Keratinocyte (primary cell): Measurements from ENCODE around the gene SYNPR. TPM values are rescaled to one million over a fixed set of nuclear protein-coding genes. Genes with fewer than 3 reads are reported as not detected.

Experiments
- DNase-seq: peaks from one replicate; pipeline ENCODE4 v3.0.0-alpha.2; 2011; ENCODE audit warnings: low read depth, missing footprints, low spot score
- FAIRE-seq: peaks from 2 replicates; lab custom pipeline; 2011; peaks lifted over from hg19 to GRCh38; lab: Jason Lieb, UNC
- H2AFZ ChIP-seq: 2 replicates; pipeline ENCODE4 v1.6.0; 2012; ENCODE audit warnings: low read length, control low read depth, inconsistent platforms; ENCODE audit not compliant: control insufficient read depth
- H3K27ac ChIP-seq: 2 replicates; pipeline ENCODE4 v1.5.1; 2011; ENCODE audit warnings: low read length; ENCODE audit not compliant: control insufficient read depth, insufficient read depth
- H3K27me3 ChIP-seq: 3 replicates; pipeline ENCODE4 v1.6.0; 2011; ENCODE audit warnings: low read length; ENCODE audit not compliant: control insufficient read depth, insufficient read depth; ENCODE audit errors: extremely low read depth
- H3K36me3 ChIP-seq, 2 experiments: 2 replicates in 1 of 2; 3 replicates in 1 of 2; pipeline ENCODE4 v1.5.1; 2011; ENCODE audit warnings: low read length in 2 of 2, mild to moderate bottlenecking in 1 of 2; ENCODE audit not compliant: control insufficient read depth in 2 of 2, insufficient read depth in 2 of 2; ENCODE audit errors: extremely low read depth in 1 of 2
- H3K4me1 ChIP-seq: 3 replicates; pipeline ENCODE4 v1.5.1; 2011; ENCODE audit warnings: low read length; ENCODE audit not compliant: control insufficient read depth, insufficient read depth; ENCODE audit errors: extremely low read depth
- H3K4me2 ChIP-seq: 3 replicates; pipeline ENCODE4 v1.6.0; 2011; ENCODE audit warnings: low read depth, low read length; ENCODE audit not compliant: control insufficient read depth, insufficient read depth; ENCODE audit errors: extremely low read depth
- H3K4me3 ChIP-seq, 3 experiments: fragments of 200-600 bp in 1 of 3; sonication (generic) in 1 of 3; 2 replicates in 2 of 3; 3 replicates in 1 of 3; pipeline ENCODE4 v1.5.1; 2011 to 2016; ENCODE audit warnings: low read length in 3 of 3, mild to moderate bottlenecking in 3 of 3, control low read depth in 2 of 3, inconsistent platforms in 1 of 3, low read depth in 1 of 3, mixed read lengths in 1 of 3, mixed run types in 1 of 3, moderate library complexity in 1 of 3; ENCODE audit not compliant: control insufficient read depth in 2 of 3, insufficient read depth in 2 of 3; ENCODE audit errors: extremely low read depth in 1 of 3
- H3K79me2 ChIP-seq: 2 replicates; pipeline ENCODE4 v1.6.0; 2012; ENCODE audit warnings: low read length; ENCODE audit not compliant: control insufficient read depth, insufficient read depth
- H3K9ac ChIP-seq: 3 replicates; pipeline ENCODE4 v1.6.0; 2011; ENCODE audit warnings: low read length; ENCODE audit not compliant: control insufficient read depth, insufficient read depth; ENCODE audit errors: extremely low read depth
- H3K9me1 ChIP-seq: 3 replicates; pipeline ENCODE4 v1.6.0; 2011; ENCODE audit warnings: low read length; ENCODE audit not compliant: control insufficient read depth, insufficient read depth; ENCODE audit errors: extremely low read depth
- H3K9me3 ChIP-seq: 2 replicates; pipeline ENCODE4 v1.5.1; 2012; ENCODE audit warnings: low read depth, low read length; ENCODE audit not compliant: control insufficient read depth
- H4K20me1 ChIP-seq: 3 replicates; pipeline ENCODE4 v1.6.0; 2011; ENCODE audit warnings: low read length; ENCODE audit not compliant: control insufficient read depth, insufficient read depth; ENCODE audit errors: extremely low read depth
- EZH2 ChIP-seq: IDR thresholded peaks from one replicate; pipeline ENCODE4 v1.6.1; 2012; ENCODE audit warnings: inconsistent platforms, mild to moderate bottlenecking, low read length, moderate library complexity
- dilution Hi-C: fragments of 300-500 bp; cut with MboI; formaldehyde crosslinking; loops from one replicate; pipeline ENCODE4 v1.7.0; 2020; ENCODE audit warnings: low sequenced_read_pairs; ENCODE audit not compliant: extremely low pct_ligation_motif_present
- polyA plus RNA-seq, 5 experiments: library from polyadenylated mRNA; depleted of rRNA in 3 of 5; stranded (reverse) in 3 of 5; stranded (forward) in 1 of 5; unstranded in 1 of 5; fragments of >200 nt; gene quantifications; 1 replicate in 1 of 5; 2 replicates in 3 of 5; 3 replicates in 1 of 5; pipeline versions ENCODE4 v1.2.1 to v1.2.3, GENCODE V29; 2011 to 2012; ENCODE audit warnings: missing spikeins in 2 of 5, low read depth in 1 of 5, low replicate concordance in 1 of 5
- TF ChIP-seq, protein P1 (sequence below), 3 experiments: IDR thresholded peaks in 1 of 3; conservative IDR thresholded peaks in 1 of 3; optimal IDR thresholded peaks in 1 of 3; 2 replicates in 2 of 3; 3 replicates in 1 of 3; pipeline versions ENCODE3 to v1.5.1; 2011; ENCODE audit warnings: low read length in 3 of 3, mild to moderate bottlenecking in 3 of 3, moderate library complexity in 2 of 3, control low read depth in 1 of 3, inconsistent platforms in 1 of 3; ENCODE audit not compliant: insufficient read depth in 2 of 3; ENCODE audit errors: extremely low read depth in 1 of 3

Gene SYNPR
- polyA plus RNA-seq, 1 donor (not counting 4 experiments of a cell fraction or from before 2014, with no cell fraction given), result not detected

GRCh38 chr3:63513791-63514190 lies 235.7 kb downstream of the SYNPR start:
- Histone ChIP-seq H3K9me1 (no peaks in the 10 kb centered on the region), H2AFZ (no peak overlapping the region), H3K27ac (no peak overlapping the region), H3K27me3 (peaks cover 4% of the 10 kb centered on the region), H3K9ac (no peak overlapping the region), H4K20me1 (no peaks in the 10 kb centered on the region), H3K4me1 (no peaks in the 10 kb centered on the region), H3K36me3 (no peaks in the 10 kb centered on the region), H3K79me2 (no peaks in the 10 kb centered on the region), H3K4me2 (no peak overlapping the region), H3K9me3 (no peaks in the 10 kb centered on the region), H3K4me3 (no peak overlapping the region)
- no peak for FAIRE-seq
- TF ChIP-seq, protein P1, sequence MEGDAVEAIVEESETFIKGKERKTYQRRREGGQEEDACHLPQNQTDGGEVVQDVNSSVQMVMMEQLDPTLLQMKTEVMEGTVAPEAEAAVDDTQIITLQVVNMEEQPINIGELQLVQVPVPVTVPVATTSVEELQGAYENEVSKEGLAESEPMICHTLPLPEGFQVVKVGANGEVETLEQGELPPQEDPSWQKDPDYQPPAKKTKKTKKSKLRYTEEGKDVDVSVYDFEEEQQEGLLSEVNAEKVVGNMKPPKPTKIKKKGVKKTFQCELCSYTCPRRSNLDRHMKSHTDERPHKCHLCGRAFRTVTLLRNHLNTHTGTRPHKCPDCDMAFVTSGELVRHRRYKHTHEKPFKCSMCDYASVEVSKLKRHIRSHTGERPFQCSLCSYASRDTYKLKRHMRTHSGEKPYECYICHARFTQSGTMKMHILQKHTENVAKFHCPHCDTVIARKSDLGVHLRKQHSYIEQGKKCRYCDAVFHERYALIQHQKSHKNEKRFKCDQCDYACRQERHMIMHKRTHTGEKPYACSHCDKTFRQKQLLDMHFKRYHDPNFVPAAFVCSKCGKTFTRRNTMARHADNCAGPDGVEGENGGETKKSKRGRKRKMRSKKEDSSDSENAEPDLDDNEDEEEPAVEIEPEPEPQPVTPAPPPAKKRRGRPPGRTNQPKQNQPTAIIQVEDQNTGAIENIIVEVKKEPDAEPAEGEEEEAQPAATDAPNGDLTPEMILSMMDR (optimal IDR thresholded peaks at IDR 0.05 in 1 of 3, IDR thresholded peaks at IDR 0.05 in 1 of 3, conservative IDR thresholded peaks at IDR 0.05 in 1 of 3; ENCODE audit: extremely low read depth in 1 of 3, insufficient read depth in 2 of 3, low read length in 3 of 3), result no peak
- TF ChIP-seq EZH2, result no peak
- dilution Hi-C loops, result no loop called here
- DNase-seq, result no peak

DNA sequence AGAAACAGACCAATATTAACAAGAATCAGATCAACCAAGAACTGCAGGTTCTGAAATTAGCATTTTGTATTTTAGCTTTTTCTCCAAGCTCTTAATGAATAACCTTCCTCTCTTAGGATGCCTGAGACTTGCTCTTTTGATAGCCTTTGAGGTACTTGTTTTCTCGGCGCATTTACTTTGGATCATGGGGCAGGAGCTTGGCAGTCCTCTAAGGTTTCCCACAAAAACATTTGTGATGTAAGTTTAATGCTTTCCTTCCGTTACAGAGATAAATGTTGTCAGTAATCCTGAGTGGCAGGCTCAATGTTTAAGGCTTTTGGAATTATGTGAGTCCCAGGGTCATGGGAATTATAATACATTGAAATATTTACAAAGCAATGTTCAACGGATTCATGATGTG lies 236.6 kb downstream of the SYNPR start:
- Histone ChIP-seq H2AFZ (no peak overlapping the region), H3K79me2 (no peaks in the 10 kb centered on the region), H4K20me1 (no peaks in the 10 kb centered on the region), H3K9me3 (no peaks in the 10 kb centered on the region), H3K9ac (no peak overlapping the region), H3K27ac (no peak overlapping the region), H3K36me3 (no peaks in the 10 kb centered on the region), H3K4me2 (no peak overlapping the region), H3K9me1 (no peaks in the 10 kb centered on the region), H3K4me1 (no peaks in the 10 kb centered on the region), H3K27me3 (peaks cover 4% of the 10 kb centered on the region), H3K4me3 (no peak overlapping the region)
- TF ChIP-seq EZH2, result no peak
- TF ChIP-seq, protein P1 (optimal IDR thresholded peaks at IDR 0.05 in 1 of 3, IDR thresholded peaks at IDR 0.05 in 1 of 3, conservative IDR thresholded peaks at IDR 0.05 in 1 of 3; ENCODE audit: extremely low read depth in 1 of 3, insufficient read depth in 2 of 3, low read length in 3 of 3), result no peak
- dilution Hi-C loops, result no loop called here
- FAIRE-seq, result no peak
- DNase-seq, result no peak
